Heart right ventricle (tissue), 16 donors: ENCODE measurements around the gene UBE2L5. TPM values are rescaled to one million over a fixed set of nuclear protein-coding genes. Genes with fewer than 3 reads are reported as not detected.
A peak's percentile ranks its signal among the peaks of the same experiment; 100 is the strongest.

ENCODE experiments used
- ATAC-seq, 8 donors: fragments of 200-7000 bp; cut with Tn5 transposase; one replicate each; pipeline ENCODE4 v1.9.1; 2020; ENCODE audit warnings: mild to moderate bottlenecking in 8 of 8, moderate library complexity in 8 of 8, moderate number of reproducible peaks in 1 of 8
- DNase-seq, 2 donors: peaks; one replicate each; pipeline ENCODE4 v3.0.0-alpha.2; 2020
- H3K27ac ChIP-seq, 10 donors: fragments of 200-600 bp; sonication (generic) in 2 of 10; one replicate each; pipeline versions ENCODE4 v1.5.0 to v1.8.0; 2020 to 2022; ENCODE audit warnings: mild to moderate bottlenecking in 3 of 10
- H3K27me3 ChIP-seq, 7 donors: fragments of 200-600 bp; one replicate each; pipeline ENCODE4 v1.8.0; 2021 to 2022; ENCODE audit warnings: mild to moderate bottlenecking in 2 of 7
- H3K36me3 ChIP-seq, 9 donors: fragments of 200-600 bp; sonication (generic) in 1 of 9; one replicate each; pipeline versions ENCODE4 v1.5.0 to v1.8.0; 2020 to 2022; ENCODE audit warnings: mild to moderate bottlenecking in 2 of 9
- H3K4me1 ChIP-seq, 9 donors: fragments of 200-600 bp; sonication (generic) in 1 of 9; one replicate each; pipeline versions ENCODE4 v1.5.0 to v1.8.0; 2020 to 2022; ENCODE audit warnings: mild to moderate bottlenecking in 4 of 9
- H3K4me3 ChIP-seq, 10 donors: fragments of 200-600 bp; sonication (generic) in 2 of 10; one replicate each; pipeline versions ENCODE4 v1.5.0 to v1.8.0; 2020 to 2022; ENCODE audit warnings: mild to moderate bottlenecking in 7 of 10, moderate library complexity in 2 of 10
- H3K9me3 ChIP-seq, 11 donors: fragments of 200-600 bp in 10 of 11; sonication (generic) in 2 of 11; one replicate each; pipeline versions ENCODE4 v1.5.0 to v1.8.0; 2013 to 2022; ENCODE audit warnings: mild to moderate bottlenecking in 2 of 11, control low read depth in 1 of 11, moderate library complexity in 1 of 11
- WGBS, 2 donors: extraction: QIAGEN DNeasy Blood & Tissue Kit; methylation state at CpG; one replicate each; pipeline ENCODE4 v1.1.7; 2013; ENCODE audit warnings: inconsistent platforms in 1 of 2; 5-methylcytosine and 5-hydroxymethylcytosine counted together
- intact Hi-C, 10 donors: fragments of 100-400 bp; cut with DNase I; formaldehyde crosslinking; loops; one replicate each; pipeline versions ENCODE4 v1.11.1 to v1.14.2; 2022
- polyA plus RNA-seq, 2 donors: library from polyadenylated mRNA; stranded (reverse); fragments of 200-250 nt; gene quantifications; one replicate each; pipeline ENCODE4 v1.2.3, GENCODE V29; 2013
- total RNA-seq, 10 donors: library from RNA; stranded (reverse); fragmentation: NEBNext Ultra II Directional in 3 of 10; extraction: Animal tissue kit (Norgen Biotek cat#: 25700) in 3 of 10; gene quantifications; one replicate each; pipeline versions ENCODE4 v1.2.1 to v1.2.4, GENCODE V29; 2021 to 2023
- TF ChIP-seq, protein P1 (sequence below), 9 donors: fragments of 200-600 bp; sonication (generic) in 2 of 9; IDR thresholded peaks; one replicate each; pipeline versions ENCODE4 v1.5.0 to v1.8.0; 2021 to 2022; ENCODE audit warnings: antibody characterized with exemption in 9 of 9, mild to moderate bottlenecking in 5 of 9, moderate library complexity in 1 of 9
- donor health status: Arrhythmogenic right ventricular cardiomyopathy.
- donor health status: ischemic (EF 13 %, LVEDD 7.1; RV severe dilation, severe dysfunction).
- donor health status: healthy with polysubstance abuse.
- donor health status: DM: no; HTN: yes; CAD: no.
- donor health status: DM: no; HTN: no; CAD: no.
- donor health status: ischemic (EF 25% LVEDD 6.9; RV normal size, moderate dysfunction).
- donor health status: ischemic (EF 25% LVEDD 5.7; RV mildly dilated, moderate dysfunction).
- donor health status: healthy.
- donor health status: DM: yes; HTN: yes; CAD: no.
- donor health status: Ischemic cardiomyopathy.
- donor health status: ischemic (EF 35%, LVEDD 5.7; RV mildly dilated, moderate dysfunction).
- donor health status: nonischemic (EF 11% LVEDD 7.7; RV severe dilation, severe dysfunction).
- donor health status: DM: yes; HTN: yes; CAD: no.
- donor health status: PGD.
- donor health status: ischemic (EF 29% LVEDD 5.4; RV normal size, mild dysfunction).
- donor health status: nonischemic (EF 23%, LVEDD 6.1; RV moderate dilation, normal function).

Gene UBE2L5
- total and polyA plus RNA-seq, 12 donors: 0.04 to 0.42 TPM; not detected in 10

DNA sequence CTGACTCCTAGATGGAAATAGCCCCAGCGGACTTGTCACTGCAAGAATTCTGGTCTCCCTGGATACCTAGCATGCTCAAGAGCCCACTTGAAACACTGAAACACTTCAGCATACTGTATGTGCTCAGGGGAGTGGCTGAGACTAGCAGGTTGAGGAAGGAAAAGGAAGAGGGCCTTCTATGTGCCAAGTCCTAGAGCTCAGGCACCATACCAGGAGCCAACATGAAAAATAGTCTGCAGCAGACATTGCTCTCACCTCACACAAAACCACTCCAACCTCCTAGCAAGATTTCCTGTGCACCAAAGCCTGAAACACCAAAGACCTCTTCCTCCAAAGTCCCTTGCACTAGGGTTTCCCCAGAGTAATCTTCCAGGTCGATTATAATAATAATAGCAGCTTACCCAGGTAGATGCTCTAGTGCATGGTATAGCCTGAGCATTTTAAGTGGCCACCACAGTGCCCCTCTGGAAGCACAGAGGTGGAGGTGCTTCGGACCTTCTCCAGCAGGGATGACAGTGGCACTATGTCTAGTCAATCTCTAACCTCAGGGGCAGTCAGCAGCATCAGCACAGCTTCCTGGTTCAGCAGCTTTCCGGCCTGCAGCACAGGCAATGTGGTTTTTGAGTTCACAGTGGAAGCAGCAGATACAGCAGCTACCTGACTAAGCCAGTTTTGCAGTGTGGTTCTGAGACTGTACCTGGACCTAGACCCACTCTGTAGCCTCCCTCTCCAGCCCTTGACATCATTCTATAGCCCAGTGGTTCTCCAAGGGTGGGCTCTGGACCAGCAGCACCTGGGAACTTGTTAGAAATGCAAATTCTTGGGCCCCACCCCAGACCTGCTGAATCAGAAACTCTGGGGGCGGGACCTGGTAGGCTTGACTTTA lies 45.6 kb upstream of the UBE2L5 start:
- H3K9me3 ChIP-seq: no peaks in the 10 kb centered on the region
- TF ChIP-seq, protein P1, sequence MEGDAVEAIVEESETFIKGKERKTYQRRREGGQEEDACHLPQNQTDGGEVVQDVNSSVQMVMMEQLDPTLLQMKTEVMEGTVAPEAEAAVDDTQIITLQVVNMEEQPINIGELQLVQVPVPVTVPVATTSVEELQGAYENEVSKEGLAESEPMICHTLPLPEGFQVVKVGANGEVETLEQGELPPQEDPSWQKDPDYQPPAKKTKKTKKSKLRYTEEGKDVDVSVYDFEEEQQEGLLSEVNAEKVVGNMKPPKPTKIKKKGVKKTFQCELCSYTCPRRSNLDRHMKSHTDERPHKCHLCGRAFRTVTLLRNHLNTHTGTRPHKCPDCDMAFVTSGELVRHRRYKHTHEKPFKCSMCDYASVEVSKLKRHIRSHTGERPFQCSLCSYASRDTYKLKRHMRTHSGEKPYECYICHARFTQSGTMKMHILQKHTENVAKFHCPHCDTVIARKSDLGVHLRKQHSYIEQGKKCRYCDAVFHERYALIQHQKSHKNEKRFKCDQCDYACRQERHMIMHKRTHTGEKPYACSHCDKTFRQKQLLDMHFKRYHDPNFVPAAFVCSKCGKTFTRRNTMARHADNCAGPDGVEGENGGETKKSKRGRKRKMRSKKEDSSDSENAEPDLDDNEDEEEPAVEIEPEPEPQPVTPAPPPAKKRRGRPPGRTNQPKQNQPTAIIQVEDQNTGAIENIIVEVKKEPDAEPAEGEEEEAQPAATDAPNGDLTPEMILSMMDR (IDR thresholded peaks at IDR 0.05): no peak

DNA sequence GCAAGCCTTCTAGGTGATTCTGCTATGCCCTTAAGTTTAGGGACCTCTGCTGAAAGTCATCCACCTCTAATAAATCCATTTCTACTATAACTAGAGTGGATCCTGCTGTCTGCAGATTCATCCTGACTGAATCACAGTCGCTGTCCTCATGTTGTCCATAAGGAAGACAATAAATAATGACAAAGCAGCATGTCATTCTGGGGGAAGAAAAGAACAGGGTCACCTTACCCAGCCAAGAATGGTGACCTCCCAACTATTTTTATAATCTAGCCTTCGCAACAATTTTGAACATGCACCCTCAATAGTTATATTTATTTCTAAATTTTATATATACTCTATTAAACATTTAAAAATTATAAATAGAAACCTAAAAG lies 45.0 kb upstream of the UBE2L5 start:
- H3K4me1 ChIP-seq: peaks cover 0 to 17% (median 0%) of the 10 kb centered on the region in 9 donors
- intact Hi-C loops: no loop called here
- H3K9me3 ChIP-seq: no peaks in the 10 kb centered on the region
- DNase-seq (no peak), ATAC-seq (no peak)
- no peaks in the 10 kb centered on the region for H3K27me3 ChIP-seq
- no peak overlapping the region for H3K4me3 ChIP-seq
- TF ChIP-seq, protein P1 (IDR thresholded peaks at IDR 0.05): no peak
- WGBS, 2 donors: 84 to 86% methylated on average over 2 of the region's 2 CpGs
- no peaks in the 10 kb centered on the region for H3K36me3 ChIP-seq
- H3K27ac ChIP-seq: peak overlapping the region in 1 of 10 donors; percentile 74

More for the DNA sequence above, 45.6 kb upstream of the UBE2L5 start:
- peak overlapping the region in 1 of 10 donors; percentile 32 for H3K4me3 ChIP-seq
- peak overlapping the region in 1 of 10 donors; percentile 74 for H3K27ac ChIP-seq
- no peaks in the 10 kb centered on the region for H3K27me3 ChIP-seq
- ATAC-seq (peak in 2 of 8 donors; percentile 19 to 33), DNase-seq (no peak)
- intact Hi-C loops: no loop called here
- 69 to 73% methylated on average over 5 of the region's 5 CpGs for whole genome bisulfite sequencing, 2 donors
- no peaks in the 10 kb centered on the region for H3K36me3 ChIP-seq
- H3K4me1 ChIP-seq: peaks cover 0 to 23% (median 0%) of the 10 kb centered on the region in 9 donors

DNA sequence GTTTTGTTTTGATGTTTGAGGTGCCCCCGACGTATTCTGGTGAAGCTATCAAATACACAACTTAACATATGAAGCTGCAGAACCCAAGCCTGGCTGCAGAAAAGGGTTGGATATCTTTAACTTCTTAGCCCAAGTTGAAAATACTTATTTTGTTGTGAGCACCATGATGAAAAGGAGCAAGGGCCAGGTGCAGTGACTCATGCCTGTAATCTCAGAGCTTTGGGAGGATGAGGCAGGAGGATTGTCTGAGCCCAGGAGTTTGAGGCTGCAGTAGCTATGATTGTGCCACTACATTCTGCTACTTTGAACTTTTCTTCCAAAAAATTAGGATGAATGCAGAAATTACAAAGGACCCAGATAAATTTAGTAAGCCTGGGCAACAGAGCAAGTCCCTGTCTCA lies 44.1 kb upstream of the UBE2L5 start:
- H3K27ac ChIP-seq: peak overlapping the region in 1 of 10 donors; percentile 21
- DNase-seq: no peak
- H3K9me3 ChIP-seq: no peaks in the 10 kb centered on the region
- H3K4me3 ChIP-seq: no peak overlapping the region
- no peak for ATAC-seq
- H3K27me3 ChIP-seq: no peaks in the 10 kb centered on the region
- H3K4me1 ChIP-seq: peaks cover 0 to 14% (median 0%) of the 10 kb centered on the region in 9 donors
- intact Hi-C loops: no loop called here
- H3K36me3 ChIP-seq: no peaks in the 10 kb centered on the region
- TF ChIP-seq, protein P1 (IDR thresholded peaks at IDR 0.05): no peak
- 92 to 98% methylated on average over 2 of the region's 2 CpGs for WGBS, 2 donors

DNA sequence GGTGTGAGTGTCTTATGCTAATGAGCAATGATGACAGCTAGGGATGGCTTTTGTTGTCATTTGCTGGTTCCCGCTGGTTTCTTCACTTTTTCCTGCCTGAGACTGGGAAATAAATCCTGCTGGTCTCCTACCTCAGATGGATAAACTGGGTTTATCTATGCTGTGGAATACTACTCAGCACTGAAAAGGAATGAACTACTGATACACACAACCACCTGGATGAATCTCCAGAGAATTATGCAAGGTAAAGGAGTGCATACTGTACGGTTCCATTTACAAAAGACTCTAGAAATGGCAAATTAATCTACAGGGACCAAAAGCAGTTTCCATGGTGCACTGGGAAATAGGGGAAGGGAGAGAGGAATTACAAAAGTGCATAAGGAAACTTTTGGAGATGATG lies 41.2 kb upstream of the UBE2L5 start:
- H3K4me3 ChIP-seq: no peak overlapping the region
- no peak overlapping the region for H3K27ac ChIP-seq
- WGBS, 2 donors: 93 to 95% methylated on average over 2 of the region's 2 CpGs
- no peaks in the 10 kb centered on the region for H3K27me3 ChIP-seq
- TF ChIP-seq, protein P1 (IDR thresholded peaks at IDR 0.05): no peak
- no peaks in the 10 kb centered on the region for H3K9me3 ChIP-seq
- peaks cover 0 to 3% (median 0%) of the 10 kb centered on the region in 9 donors for H3K4me1 ChIP-seq
- ATAC-seq (no peak), DNase-seq (no peak)
- intact Hi-C loops: no loop called here
- H3K36me3 ChIP-seq: no peaks in the 10 kb centered on the region
